Transverse colon (tissue), 4 donors: ENCODE data around the gene PXT1. TPM values are rescaled to one million over a fixed set of nuclear protein-coding genes. Genes with fewer than 3 reads are reported as not detected.

Source experiments
- DNase-seq: peaks from one replicate; pipeline ENCODE4 v3.0.0-alpha.2; 2019
- H3K27ac ChIP-seq, 4 donors: fragments of 200-600 bp; sonication (generic); 2 replicates each; pipeline ENCODE4 v1.5.1; 2016 to 2018; ENCODE audit warnings: inconsistent platforms in 4 of 4
- H3K27me3 ChIP-seq: fragments of 200-600 bp; sonication (generic); 2 replicates; pipeline ENCODE4 v1.5.1; 2017; ENCODE audit warnings: inconsistent platforms
- H3K36me3 ChIP-seq, 4 donors: fragments of 200-600 bp; sonication (generic); 2 replicates each; pipeline ENCODE4 v1.5.1; 2017 to 2019; ENCODE audit warnings: inconsistent platforms in 4 of 4
- H3K4me1 ChIP-seq, 4 donors: fragments of 200-600 bp; sonication (generic); 2 replicates each; pipeline ENCODE4 v1.5.1; 2017 to 2020; ENCODE audit warnings: inconsistent platforms in 4 of 4
- H3K4me3 ChIP-seq, 4 donors: fragments of 200-600 bp; sonication (generic); 1 replicate in 1 of 4; 2 replicates in 3 of 4; pipeline versions ENCODE4 v1.5.1 to v1.6.1; 2017 to 2019; ENCODE audit warnings: inconsistent platforms in 4 of 4
- H3K9me3 ChIP-seq, 2 donors: fragments of 200-600 bp; sonication (generic); 2 replicates each; pipeline ENCODE4 v1.5.1; 2017 to 2019; ENCODE audit warnings: inconsistent platforms in 2 of 2
- EP300 ChIP-seq: sonication (generic); formaldehyde crosslinking; IDR thresholded peaks from one replicate; pipeline ENCODE4 v1.6.1; 2017; ENCODE audit warnings: antibody characterized with exemption, low read depth
- POLR2A ChIP-seq: fragments of 450-650 bp; IDR thresholded peaks from one replicate; pipeline ENCODE4 v1.6.1; 2016; ENCODE audit warnings: antibody characterized with exemption, mild to moderate bottlenecking, moderate library complexity
- POLR2AphosphoS5 ChIP-seq, 3 donors: sonication (generic); formaldehyde crosslinking; IDR thresholded peaks; one replicate each; pipeline ENCODE4 v1.6.1; 2016; ENCODE audit warnings: antibody characterized with exemption in 3 of 3
- WGBS, 2 donors: methylation state at CpG; one replicate each; pipeline ENCODE4 v1.1.5; 2018; ENCODE audit warnings: low coverage in 1 of 2; 5-methylcytosine and 5-hydroxymethylcytosine counted together
- in situ Hi-C, 4 donors: fragments of 200-750 bp; cut with MboI; loops; one replicate each; pipeline versions ENCODE4 v1.15.0 to v1.15.1; 2017; ENCODE audit warnings: low sequenced_read_pairs in 3 of 4, low pct_ligation_motif_present in 1 of 4, low pct_unique_long_range_greater_than_20kb in 1 of 4
- intact Hi-C: fragments of 100-400 bp; cut with DNase I; formaldehyde crosslinking; loops from one replicate; pipeline ENCODE4 v1.15.1; 2023; ENCODE audit warnings: low total_unique reads
- total RNA-seq, 4 donors: library from RNA; depleted of rRNA; stranded (reverse); fragments of >200 nt; gene quantifications; one replicate each; pipeline ENCODE4 v1.1.0, GENCODE V29; 2016
- TF ChIP-seq, protein P1 (sequence below), 5 experiments: fragments of 200-600 bp in 3 of 5; fragments of 450-650 bp in 2 of 5; sonication (generic) in 3 of 5; IDR thresholded peaks; 1 replicate in 2 of 5; 2 replicates in 3 of 5; pipeline ENCODE4 v1.5.1; 2016 to 2017; ENCODE audit warnings: antibody characterized with exemption in 5 of 5, inconsistent platforms in 3 of 5, mild to moderate bottlenecking in 2 of 5, moderate library complexity in 1 of 5

PXT1 gene, protein sequence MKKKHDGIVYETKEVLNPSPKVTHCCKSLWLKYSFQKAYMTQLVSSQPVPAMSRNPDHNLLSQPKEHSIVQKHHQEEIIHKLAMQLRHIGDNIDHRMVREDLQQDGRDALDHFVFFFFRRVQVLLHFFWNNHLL
- under 1 TPM in 1 of 4 donors, not detected in 3; 0.14 TPM for total RNA-seq

DNA sequence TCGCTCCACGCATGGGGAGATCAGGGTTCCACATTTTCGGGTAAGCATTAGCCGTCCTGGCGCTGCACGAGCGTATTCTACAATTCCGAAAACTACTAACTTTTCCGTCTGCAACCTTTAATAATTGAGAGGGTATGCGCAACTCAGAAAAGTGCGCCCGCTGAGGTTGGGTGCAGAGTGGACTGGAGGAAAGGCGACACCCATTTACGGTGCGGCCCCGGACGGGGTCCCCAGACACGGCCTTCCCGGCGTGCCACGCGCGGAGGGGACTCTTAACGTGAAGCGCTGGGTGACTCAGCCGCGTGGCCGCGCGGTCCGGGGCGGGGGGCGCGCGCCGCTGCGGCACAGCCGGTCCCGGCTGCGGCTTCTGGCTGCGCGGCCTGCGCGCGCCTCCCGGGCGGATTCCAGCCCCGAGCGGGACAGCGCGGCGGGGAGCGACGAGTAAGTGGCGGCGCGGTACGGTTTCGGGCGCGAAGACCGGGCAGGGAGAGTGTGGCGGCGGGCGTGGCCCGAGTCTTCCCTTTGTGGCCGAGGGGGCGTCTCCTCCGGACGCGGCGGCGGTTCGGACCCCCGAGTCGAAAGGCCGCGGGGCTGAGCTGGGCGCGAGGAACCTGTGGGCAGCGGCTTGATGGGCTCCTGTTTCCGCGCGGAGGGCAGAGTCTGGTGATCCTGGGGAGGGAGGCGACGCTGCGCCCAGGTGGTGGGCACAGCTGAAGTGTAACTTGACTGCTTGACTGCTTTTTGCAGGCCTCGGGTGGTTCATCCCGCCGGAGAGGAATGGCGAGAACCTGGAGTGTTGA is at the start of gene PXT1, which contains the start of gene KCTD20:
PXT1 (minus strand) TSS at position 184 of the 800 bp plus-strand sequence. CDS start 16,772 bp downstream, outside the sequence.
KCTD20 (plus strand) TSS at position 330 of the 800 bp plus-strand sequence. CDS start 27,098 bp downstream, outside the sequence.
- no peak for TF ChIP-seq EP300
- TF ChIP-seq, protein P1, sequence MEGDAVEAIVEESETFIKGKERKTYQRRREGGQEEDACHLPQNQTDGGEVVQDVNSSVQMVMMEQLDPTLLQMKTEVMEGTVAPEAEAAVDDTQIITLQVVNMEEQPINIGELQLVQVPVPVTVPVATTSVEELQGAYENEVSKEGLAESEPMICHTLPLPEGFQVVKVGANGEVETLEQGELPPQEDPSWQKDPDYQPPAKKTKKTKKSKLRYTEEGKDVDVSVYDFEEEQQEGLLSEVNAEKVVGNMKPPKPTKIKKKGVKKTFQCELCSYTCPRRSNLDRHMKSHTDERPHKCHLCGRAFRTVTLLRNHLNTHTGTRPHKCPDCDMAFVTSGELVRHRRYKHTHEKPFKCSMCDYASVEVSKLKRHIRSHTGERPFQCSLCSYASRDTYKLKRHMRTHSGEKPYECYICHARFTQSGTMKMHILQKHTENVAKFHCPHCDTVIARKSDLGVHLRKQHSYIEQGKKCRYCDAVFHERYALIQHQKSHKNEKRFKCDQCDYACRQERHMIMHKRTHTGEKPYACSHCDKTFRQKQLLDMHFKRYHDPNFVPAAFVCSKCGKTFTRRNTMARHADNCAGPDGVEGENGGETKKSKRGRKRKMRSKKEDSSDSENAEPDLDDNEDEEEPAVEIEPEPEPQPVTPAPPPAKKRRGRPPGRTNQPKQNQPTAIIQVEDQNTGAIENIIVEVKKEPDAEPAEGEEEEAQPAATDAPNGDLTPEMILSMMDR (IDR thresholded peaks at IDR 0.05): no peak
- peak; percentile 82 to 86 (median 83) for TF ChIP-seq POLR2AphosphoS5 (IDR thresholded peaks at IDR 0.05)
- peak; percentile 69 for TF ChIP-seq POLR2A
- 0% methylated on average over 30 of the region's 91 CpGs; no CpG with 5 or more reads in 1 of the 2 donors for WGBS, 2 donors
- in situ Hi-C loops: loop anchor here in 2 of 4 donors (10.0 to 25.0 kb wide), 2 partner anchors 144 to 152 kb away; partner anchors contain the start of gene SRSF3 (in 2 of the 2)
- H3K9me3 ChIP-seq: no peaks in the 10 kb centered on the region
- no peaks in the 10 kb centered on the region for H3K36me3 ChIP-seq
- H3K27me3 ChIP-seq: no peaks in the 10 kb centered on the region
- H3K4me1 ChIP-seq: peaks cover 21 to 40% (median 31%) of the 10 kb centered on the region in 4 donors
- peak within 1 kb of the TSS; percentile 91 to 98 (median 96) for H3K27ac ChIP-seq
- intact Hi-C loops: loop anchor here (1.0 to 5.0 kb wide), 2 partner anchors 20 to 104 kb away; partner anchors contain the start of gene STK38
- DNase-seq: peak; percentile 91
- H3K4me3 ChIP-seq: peak within 1 kb of the TSS; percentile 63 to 89 (median 73)

DNA sequence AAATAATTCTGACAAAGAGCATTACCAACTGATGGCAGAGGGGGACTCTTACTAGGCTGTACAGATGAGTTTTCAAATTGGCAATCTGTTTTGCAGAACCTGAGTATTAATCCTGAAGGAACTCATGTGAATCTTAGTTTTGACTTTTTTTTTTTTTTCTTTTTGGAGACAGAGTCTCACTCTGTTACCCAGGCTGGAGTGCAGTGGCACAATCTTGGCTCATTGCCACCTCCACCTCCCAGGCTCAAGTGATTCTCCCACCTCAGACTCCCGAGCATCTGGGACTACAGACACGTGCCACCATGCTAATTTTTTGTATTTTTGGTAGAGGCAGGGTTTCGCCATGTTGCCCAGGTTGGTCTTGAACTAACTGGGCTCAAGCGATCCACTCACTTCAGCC is 49.4 kb upstream of the PXT1 start:
- intact Hi-C loops (no loop called here), in situ Hi-C loops (no loop called here)
- Histone ChIP-seq H3K4me3 (no peak overlapping the region), H3K36me3 (peaks cover 0 to 31% (median 8%) of the 10 kb centered on the region in 4 donors), H3K27ac (no peak overlapping the region), H3K27me3 (no peaks in the 10 kb centered on the region), H3K4me1 (peaks cover 0 to 8% (median 4%) of the 10 kb centered on the region in 4 donors), H3K9me3 (no peaks in the 10 kb centered on the region)
- DNase-seq: no peak
- no peak for TF ChIP-seq POLR2A
- TF ChIP-seq, protein P1 (IDR thresholded peaks at IDR 0.05): no peak
- TF ChIP-seq POLR2AphosphoS5 (IDR thresholded peaks at IDR 0.05): no peak
- TF ChIP-seq EP300: no peak
- WGBS, 2 donors: 96% methylated on average over 4 of the region's 4 CpGs; no CpG with 5 or more reads in 1 of the 2 donors

DNA sequence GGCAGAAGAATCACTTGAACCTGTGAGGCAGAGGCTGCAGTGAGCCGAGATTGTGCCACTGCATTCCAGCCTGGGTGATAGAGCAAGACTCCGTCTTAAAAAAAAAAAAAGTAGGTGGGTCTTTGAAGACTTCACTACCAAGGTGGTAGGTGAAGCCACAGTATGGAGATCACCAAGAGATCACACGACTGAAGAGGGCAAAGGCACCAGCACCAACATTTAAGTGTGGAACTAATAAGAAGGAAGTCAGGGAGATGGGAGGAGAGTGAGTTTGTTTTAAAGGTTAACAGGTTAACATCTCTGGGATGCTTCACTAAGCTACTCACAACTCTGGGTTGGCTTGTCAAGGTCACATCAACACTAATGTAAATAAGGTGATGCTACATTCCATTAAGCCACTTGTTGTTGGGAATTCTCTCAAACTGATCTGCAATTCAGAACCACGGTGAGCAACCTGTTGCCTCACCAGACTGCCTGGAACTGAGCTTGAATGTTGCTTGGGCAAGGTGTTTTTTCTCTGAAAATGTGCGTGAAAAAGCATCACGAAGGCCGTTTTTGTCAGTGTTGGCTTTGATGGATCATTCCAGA is 48.8 kb upstream of the PXT1 start:
- Histone ChIP-seq H3K27ac (no peak overlapping the region), H3K9me3 (no peaks in the 10 kb centered on the region), H3K4me3 (no peak overlapping the region), H3K27me3 (no peaks in the 10 kb centered on the region), H3K36me3 (peaks cover 0 to 31% (median 7%) of the 10 kb centered on the region in 4 donors), H3K4me1 (peaks cover 0 to 8% (median 4%) of the 10 kb centered on the region in 4 donors)
- intact Hi-C loops: no loop called here
- in situ Hi-C loops: no loop called here
- no peak for TF ChIP-seq POLR2A
- TF ChIP-seq EP300: no peak
- no peak for TF ChIP-seq POLR2AphosphoS5 (IDR thresholded peaks at IDR 0.05)
- TF ChIP-seq, protein P1 (IDR thresholded peaks at IDR 0.05): no peak
- WGBS, 2 donors: 88% methylated on average over 4 to 7 of the region's 7 CpGs
- DNase-seq: no peak

DNA sequence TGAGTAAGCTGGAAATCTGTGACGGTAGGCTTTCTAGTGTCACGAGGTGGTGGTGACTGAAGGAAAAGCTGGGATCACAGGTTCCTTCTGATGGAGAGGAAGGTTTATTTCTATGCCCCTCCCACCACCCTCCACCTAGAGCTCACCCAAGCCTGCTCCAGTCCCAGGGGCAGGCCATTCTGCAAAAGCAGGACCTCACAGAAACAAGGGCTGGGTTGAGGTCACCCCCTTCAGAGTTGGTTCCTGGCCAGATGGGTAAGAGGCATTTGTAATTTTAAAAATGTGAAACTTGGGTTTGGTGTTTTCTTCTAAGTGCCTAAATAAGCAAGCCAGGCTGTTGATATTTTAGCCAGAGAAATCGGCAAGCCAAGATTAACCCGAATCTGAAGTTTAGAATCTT is 46.8 kb upstream of the PXT1 start:
- in situ Hi-C loops (no loop called here), intact Hi-C loops (no loop called here)
- no peaks in the 10 kb centered on the region for H3K27me3 ChIP-seq
- peaks cover 0 to 17% (median 4%) of the 10 kb centered on the region in 4 donors for H3K36me3 ChIP-seq
- DNase-seq: no peak
- no peak for TF ChIP-seq EP300
- TF ChIP-seq POLR2A: no peak
- TF ChIP-seq POLR2AphosphoS5 (IDR thresholded peaks at IDR 0.05): no peak
- TF ChIP-seq, protein P1 (IDR thresholded peaks at IDR 0.05): no peak
- 81 to 85% methylated on average over 3 to 4 of the region's 4 CpGs for WGBS, 2 donors
- H3K4me3 ChIP-seq: no peak overlapping the region
- peaks cover 0 to 8% (median 2%) of the 10 kb centered on the region in 4 donors for H3K4me1 ChIP-seq
- no peak overlapping the region for H3K27ac ChIP-seq
- no peaks in the 10 kb centered on the region for H3K9me3 ChIP-seq
